ENCODE measurements around the gene RPP14. TPM values are rescaled to one million over a fixed set of nuclear protein-coding genes. Genes with fewer than 3 reads are reported as not detected.

Gene RPP14
- total RNA-seq, 2 experiments from 2014 or later: 17.7 to 19.7 TPM

- Histone ChIP-seq H3K27me3 (ENCODE audit: control insufficient read depth in 1 of 2, insufficient read depth in 2 of 2, low read length in 2 of 2) (peaks cover 26 to 29% of the 10 kb centered on the region in 2 experiments), H3K4me1 (ENCODE audit: insufficient read depth, low read length) (no peaks in the 10 kb centered on the region), H3K27ac (ENCODE audit: low read depth in 1 of 2, low read length in 2 of 2) (no peak overlapping the region), H3K36me3 (ENCODE audit: insufficient read depth, low read length) (no peaks in the 10 kb centered on the region), H3K4me3 (ENCODE audit: low read length) (no peak overlapping the region), H3K9me3 (ENCODE audit: control insufficient read depth in 1 of 2, insufficient read depth in 1 of 2, low read length in 2 of 2) (peaks cover 4 to 7% of the 10 kb centered on the region in 2 experiments)
- POLR2A ChIA-PET: no interaction called here
- Mint-ChIP-seq H3K36me3 (ENCODE audit: low read depth) (no peaks in the 10 kb centered on the region), H3K27me3 (peaks cover 35% of the 10 kb centered on the region), H3K27ac (no peak overlapping the region), H3K4me3 (no peak overlapping the region), H3K4me1 (ENCODE audit: low read depth) (no peaks in the 10 kb centered on the region), H3K9me3 (peaks cover 3% of the 10 kb centered on the region)
- ATAC-seq (ENCODE audit: poor library complexity) (no peak), DNase-seq (peak in 2 of 14 experiments; percentile 23 to 36)
- intact Hi-C loops (cut with DNase I, micrococcal nuclease): loop anchor here (5.0 to 10.0 kb wide), 5 partner anchors 123 to 745 kb away; partner anchors contain the start of genes FLNB (in 2 of the 2), PDE12 (in 1 of the 2) and SLMAP (in 1 of the 2)
- no peak for TF ChIP-seq CTCF (IDR thresholded peaks at IDR 0.05)
- CTCF ChIA-PET: no interaction called here
These were observed 6.1 kb upstream of the RPP14 start for GRCh38 chr3:58299839-58300516.

- POLR2A ChIA-PET: interaction anchor here (1.2 to 2.5 kb wide), 4 partner anchors 14 to 299 kb away, joined by 3 to 42 read pairs (median 24); partner anchors contain the start of genes FLNB, PDHB and PXK
- Histone ChIP-seq H3K27me3 (ENCODE audit: control insufficient read depth in 1 of 2, insufficient read depth in 2 of 2, low read length in 2 of 2) (no peaks in the 10 kb centered on the region), H3K36me3 (ENCODE audit: insufficient read depth, low read length) (peaks cover 39% of the 10 kb centered on the region), H3K4me1 (ENCODE audit: insufficient read depth, low read length) (peaks cover 31% of the 10 kb centered on the region), H3K27ac (ENCODE audit: low read depth in 1 of 2, low read length in 2 of 2) (no peak overlapping the region), H3K9me3 (ENCODE audit: control insufficient read depth in 1 of 2, insufficient read depth in 1 of 2, low read length in 2 of 2) (no peaks in the 10 kb centered on the region), H3K4me3 (ENCODE audit: low read length) (peak overlapping the region; percentile 81)
- intact Hi-C loops (cut with DNase I, micrococcal nuclease): loop anchor here (1.0 to 10.0 kb wide), 7 partner anchors 25 to 753 kb away; partner anchors contain the start of genes PXK (in 2 of the 2), ABHD6 (in 1 of the 2), FLNB (in 1 of the 2) and PDE12 (in 1 of the 2)
- Mint-ChIP-seq H3K36me3 (ENCODE audit: low read depth) (peaks cover 59% of the 10 kb centered on the region), H3K4me3 (peak overlapping the region; percentile 97), H3K4me1 (ENCODE audit: low read depth) (peaks cover 35% of the 10 kb centered on the region), H3K9me3 (no peaks in the 10 kb centered on the region), H3K27ac (peak overlapping the region; percentile 98), H3K27me3 (no peaks in the 10 kb centered on the region)
- DNase-seq (peak in 11 of 14 experiments; percentile 5 to 85 (median 21)), ATAC-seq (ENCODE audit: poor library complexity) (no peak)
- TF ChIP-seq CTCF (IDR thresholded peaks at IDR 0.05): peak; percentile 68
- CTCF ChIA-PET: interaction anchor here (0.8 to 3.7 kb wide), 8 partner anchors 10 to 184 kb away, joined by 3 to 73 read pairs (median 6); partner anchors contain the start of genes ABHD6, KCTD6 and PXK
These were observed 1.7 kb downstream of the RPP14 start for GRCh38 chr3:58307639-58308215.

GRCh38 chr3:58308728-58309127 is 2.7 kb downstream of the RPP14 start:
- Mint-ChIP-seq H3K36me3 (ENCODE audit: low read depth) (peaks cover 66% of the 10 kb centered on the region), H3K4me3 (peak overlapping the region; percentile 66), H3K4me1 (ENCODE audit: low read depth) (peaks cover 41% of the 10 kb centered on the region), H3K27ac (peak overlapping the region; percentile 98), H3K9me3 (no peaks in the 10 kb centered on the region), H3K27me3 (no peaks in the 10 kb centered on the region)
- Histone ChIP-seq H3K9me3 (ENCODE audit: control insufficient read depth in 1 of 2, insufficient read depth in 1 of 2, low read length in 2 of 2) (no peaks in the 10 kb centered on the region), H3K36me3 (ENCODE audit: insufficient read depth, low read length) (peaks cover 46% of the 10 kb centered on the region), H3K27me3 (ENCODE audit: control insufficient read depth in 1 of 2, insufficient read depth in 2 of 2, low read length in 2 of 2) (no peaks in the 10 kb centered on the region), H3K4me1 (ENCODE audit: insufficient read depth, low read length) (peaks cover 31% of the 10 kb centered on the region), H3K4me3 (ENCODE audit: low read length) (no peak overlapping the region), H3K27ac (ENCODE audit: low read depth in 1 of 2, low read length in 2 of 2) (no peak overlapping the region)
- ATAC-seq (ENCODE audit: poor library complexity) (no peak), DNase-seq (no peak)
- ChIA-PET POLR2A (no interaction called here), CTCF (interaction anchor here (1.6 to 3.7 kb wide), 3 partner anchors 26 to 183 kb away, joined by 9 to 37 read pairs (median 10); partner anchors contain the start of genes KCTD6 and PXK)
- TF ChIP-seq CTCF (IDR thresholded peaks at IDR 0.05): no peak
- intact Hi-C loops (cut with DNase I, micrococcal nuclease): loop anchor here (5.0 to 10.0 kb wide), 4 partner anchors 304 to 754 kb away; partner anchors contain the start of genes FLNB (in 1 of the 2), PDE12 (in 1 of the 2) and SLMAP (in 1 of the 2)
